ENCODE results near the gene RNF2.
"Not testable (repeated sequence)": the region's sequence is repeated elsewhere in the genome, so short reads cannot be mapped to it uniquely, and the experiment has no call there.

RNF2 gene

DNA sequence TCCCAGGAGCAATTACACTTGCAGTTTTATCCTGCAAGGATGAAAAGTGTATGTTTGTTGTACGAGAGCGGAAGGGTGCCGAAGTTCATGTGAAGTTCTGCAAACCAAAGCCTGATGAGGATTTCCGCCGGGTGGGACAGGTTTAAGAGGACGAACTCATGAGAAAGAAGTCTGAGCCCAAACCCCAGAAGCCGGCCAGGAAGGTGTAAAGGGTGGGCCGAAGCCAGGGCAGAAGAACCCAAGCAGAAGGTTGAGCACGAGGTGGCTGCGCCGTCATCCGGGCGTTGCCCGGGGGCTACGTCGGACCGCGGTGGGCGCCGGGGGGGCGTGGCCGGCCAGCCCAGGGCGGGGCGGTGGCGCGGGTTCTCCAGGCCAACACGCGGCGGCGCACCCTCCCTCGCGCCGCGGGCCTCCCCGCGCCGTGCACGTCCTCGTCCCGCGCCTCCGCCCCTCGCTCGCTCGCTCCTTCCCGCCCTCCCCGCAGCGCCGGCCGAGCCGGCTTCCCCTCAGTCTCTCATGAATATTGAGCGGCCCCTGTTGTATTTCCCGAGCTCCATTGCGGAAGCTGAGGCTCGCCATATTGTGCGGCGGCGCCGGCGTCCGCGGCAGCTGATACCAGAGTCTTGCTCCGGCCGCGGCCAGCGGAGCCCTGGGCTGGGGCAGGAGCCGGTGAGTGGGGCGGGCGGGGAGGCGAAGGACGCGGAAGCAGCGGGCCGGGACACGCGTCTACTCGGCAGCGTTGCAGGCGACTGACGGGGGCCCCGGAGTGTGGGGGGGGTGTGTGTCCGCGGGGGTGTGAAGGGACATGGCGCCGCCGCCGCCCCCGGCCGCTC lies at the start of gene RNF2:
TSS of gene RNF2 (plus strand) at position 578 of the 833 bp plus-strand sequence. CDS start 41,996 bp downstream, outside the sequence.
- no peak for FAIRE-seq

DNA sequence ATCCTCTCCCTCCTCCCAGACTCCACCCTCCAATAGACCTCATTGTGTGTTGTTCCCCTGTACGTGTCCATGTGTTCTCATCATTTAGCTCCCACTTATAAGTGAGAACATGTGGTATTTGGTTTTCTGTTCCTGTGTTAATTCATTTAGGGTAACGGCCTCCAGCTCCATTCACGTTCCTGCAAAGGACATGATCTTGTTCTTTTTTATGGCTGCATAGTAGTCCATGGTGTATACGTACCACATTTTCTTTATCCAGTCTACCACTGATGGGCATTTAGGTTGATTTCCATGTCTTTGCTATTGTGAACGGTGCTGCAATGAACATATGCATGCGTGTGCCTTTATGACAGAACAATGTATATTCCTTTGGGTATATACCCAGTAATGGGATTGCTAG lies 45.4 kb upstream of the RNF2 start:
- FAIRE-seq, result not testable (repeated sequence)

DNA sequence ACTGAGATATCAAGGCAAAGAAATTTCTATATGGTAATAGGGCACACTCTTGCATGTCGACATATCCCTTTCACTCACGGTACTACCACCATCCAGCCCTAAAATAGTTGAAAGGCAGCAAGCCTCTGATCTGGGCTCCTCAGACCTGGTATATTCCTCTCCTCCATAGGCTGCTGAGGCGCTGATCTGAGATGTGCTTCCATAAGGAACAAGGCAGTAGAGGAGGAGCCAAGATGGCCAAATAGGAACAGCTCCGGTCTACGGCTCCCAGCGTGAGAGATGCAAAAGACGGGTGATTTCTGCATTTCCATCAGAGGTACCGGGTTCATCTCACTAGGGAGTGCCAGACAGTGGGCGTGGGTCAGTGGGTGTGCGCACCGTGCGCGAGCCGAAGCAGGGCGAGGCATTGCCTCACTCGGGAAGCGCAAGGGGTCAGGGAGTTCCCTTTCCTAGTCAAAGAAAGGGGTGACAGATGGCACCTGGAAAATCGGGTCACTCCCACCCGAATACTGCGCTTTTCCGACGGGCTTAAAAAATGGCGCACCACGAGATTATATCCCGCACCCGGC lies 44.0 kb upstream of the RNF2 start:
- FAIRE-seq, result not testable (repeated sequence)

DNA sequence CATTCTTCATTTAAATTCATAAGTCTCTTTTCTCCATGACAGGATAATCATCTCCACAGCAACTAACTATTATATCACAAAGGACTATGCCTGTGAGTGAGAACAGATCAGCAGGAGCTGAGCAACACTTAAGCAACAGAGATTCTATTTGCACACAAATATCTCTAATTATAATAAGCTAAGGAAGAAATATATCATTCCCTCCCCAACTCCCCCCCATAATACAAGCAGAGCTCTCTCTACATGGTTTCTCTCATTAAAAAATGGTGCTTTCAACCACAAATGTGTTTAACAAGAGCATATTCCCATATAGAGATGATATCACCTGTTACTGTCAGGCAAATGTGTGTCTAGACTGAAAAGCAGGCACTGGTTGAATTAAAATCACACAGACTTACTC lies 36.5 kb upstream of the RNF2 start:
- FAIRE-seq, result peak; percentile 93

DNA sequence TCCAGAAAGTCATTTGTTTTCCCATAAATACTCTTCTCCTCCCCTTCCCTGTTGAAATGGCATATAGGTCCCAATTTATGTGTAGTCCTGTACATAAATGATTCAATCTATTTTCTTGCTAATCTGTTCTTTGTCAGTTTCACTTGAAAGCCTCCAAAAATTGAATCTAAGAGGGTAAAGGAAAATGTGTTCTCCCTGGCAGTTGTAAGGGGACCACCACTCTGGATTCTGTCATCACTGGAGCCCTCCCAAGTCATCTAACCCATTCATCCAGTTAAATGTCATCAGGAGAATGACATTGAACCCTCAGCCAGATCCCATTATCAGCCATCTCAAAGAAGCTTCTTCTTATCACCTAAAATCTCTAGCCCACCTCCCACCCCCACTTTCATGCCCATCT lies 35.0 kb upstream of the RNF2 start:
- no peak for FAIRE-seq

DNA sequence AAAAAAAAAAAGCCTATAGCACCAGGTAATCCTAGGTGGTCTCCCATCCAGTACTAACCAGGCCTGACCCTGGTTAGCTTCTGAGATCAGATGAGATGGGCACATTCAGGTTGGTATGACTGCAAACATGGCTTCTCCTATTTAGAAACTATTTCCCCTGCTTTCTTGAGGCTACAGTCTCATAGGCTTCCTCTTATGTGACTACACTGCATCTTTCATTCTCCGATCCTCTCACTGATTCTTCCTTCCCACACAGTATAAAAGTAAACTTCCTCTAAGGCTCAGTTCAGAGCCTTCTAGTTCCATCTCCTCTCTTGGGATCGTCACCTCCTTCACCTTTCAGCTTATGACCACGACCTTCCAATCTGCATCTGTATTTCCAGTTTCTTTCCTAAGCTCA lies 30.4 kb upstream of the RNF2 start:
- FAIRE-seq, result no peak

DNA sequence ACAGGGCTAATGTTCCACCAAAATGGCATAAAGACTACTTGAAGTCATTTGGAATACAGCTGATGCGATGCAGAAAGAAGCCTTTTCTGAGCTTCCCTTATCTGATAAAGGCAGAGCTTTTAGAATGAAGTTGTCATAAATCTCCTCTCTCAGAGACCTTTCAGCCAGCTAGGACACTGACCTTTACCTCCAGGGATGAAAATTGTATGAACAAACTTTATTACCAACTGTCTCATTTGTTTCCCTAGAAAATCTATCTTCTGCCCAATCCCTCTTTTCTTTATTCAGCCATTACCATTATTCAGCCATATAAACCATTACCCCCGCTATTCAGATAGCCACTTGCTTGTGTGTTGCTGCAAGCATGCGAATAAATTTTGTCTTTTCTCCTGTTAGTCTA lies 29.7 kb upstream of the RNF2 start:
- no peak for FAIRE-seq

DNA sequence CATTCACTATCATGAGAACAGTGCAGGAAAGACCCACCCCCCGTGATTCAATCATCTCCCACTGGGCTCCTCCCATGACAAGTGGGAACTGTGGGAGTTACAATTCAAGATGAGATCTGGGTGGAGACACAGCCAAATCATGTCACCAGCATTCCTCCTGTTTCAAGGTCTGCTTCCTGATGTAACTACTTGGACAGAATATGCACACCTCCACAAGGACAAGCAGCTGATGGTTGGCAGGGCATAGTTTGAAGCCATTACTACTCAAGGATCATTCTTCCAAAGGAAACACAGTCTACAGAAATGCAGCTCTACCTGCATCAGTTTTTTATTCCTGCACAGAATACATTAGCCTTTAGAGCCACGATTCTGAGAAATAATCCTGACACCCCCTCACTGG lies 28.5 kb upstream of the RNF2 start:
- no peak for FAIRE-seq

DNA sequence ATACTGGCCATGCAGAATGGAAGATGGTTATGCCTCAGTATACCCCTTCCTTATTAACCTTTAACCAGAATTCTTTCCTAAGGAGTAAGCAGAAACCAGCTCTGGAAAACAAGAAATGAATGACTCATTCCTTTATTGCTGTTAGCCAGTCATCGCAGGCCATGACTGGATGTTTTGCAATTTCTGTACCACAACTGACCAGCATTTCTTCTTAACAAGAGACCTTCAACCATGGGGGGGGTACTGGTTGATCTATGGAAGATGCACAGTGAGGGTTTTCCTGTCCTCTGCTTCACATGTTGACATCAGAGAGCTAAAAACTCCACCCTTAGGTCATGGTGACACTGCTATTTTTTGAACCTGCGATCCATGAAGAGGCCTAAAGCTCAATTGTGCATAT lies 28.0 kb upstream of the RNF2 start:
- FAIRE-seq, result no peak

DNA sequence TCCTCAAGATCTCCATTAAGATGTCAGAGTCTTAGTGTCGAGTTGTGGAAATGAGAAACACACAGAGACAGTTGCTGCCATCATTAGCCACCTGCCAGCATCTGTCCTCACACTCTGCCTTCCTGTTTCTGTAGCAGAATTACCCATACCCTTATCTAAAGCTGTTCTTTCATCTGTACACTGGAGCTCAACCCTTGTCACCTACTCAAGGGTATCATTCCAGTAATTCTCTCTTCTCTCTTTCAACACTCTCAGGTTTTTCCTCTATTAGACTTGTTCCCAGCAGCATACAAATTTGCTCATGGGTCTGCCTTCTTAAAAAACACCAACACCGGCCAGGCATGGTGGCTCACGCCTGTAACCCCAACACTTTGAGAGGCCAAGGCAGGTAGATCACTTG lies 27.4 kb upstream of the RNF2 start:
- FAIRE-seq, result no peak

DNA sequence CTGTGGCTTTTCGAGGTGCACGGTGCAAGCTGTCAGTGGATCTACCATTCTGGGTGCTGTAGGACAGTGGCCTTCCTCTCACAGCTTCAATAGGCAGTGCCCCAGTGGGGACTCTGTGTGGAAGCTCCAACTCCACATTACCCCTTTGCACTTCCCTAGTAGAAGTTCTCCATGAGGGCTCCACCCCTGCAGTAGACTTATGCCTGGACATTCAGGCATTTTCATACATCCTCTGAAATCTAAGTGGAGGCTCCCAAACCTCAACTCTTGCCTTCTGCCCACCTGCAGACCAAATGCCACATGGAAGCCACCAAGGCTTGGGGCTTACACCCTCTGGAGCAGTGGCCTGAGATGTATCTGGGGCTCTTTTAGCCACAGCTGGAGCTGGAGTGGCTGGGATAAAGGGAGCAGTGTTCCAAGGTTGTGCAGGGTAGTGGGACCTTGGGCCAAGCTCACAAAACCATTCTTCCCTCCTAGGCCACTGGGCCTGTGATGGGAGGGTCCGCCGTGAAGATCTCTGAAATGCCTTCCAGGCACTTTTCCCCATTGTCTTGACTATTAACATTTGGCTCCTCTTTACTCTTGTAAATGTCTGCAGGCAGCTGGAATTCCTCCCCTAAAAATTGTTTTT lies 18.0 kb upstream of the RNF2 start:
- FAIRE-seq, result no peak

DNA sequence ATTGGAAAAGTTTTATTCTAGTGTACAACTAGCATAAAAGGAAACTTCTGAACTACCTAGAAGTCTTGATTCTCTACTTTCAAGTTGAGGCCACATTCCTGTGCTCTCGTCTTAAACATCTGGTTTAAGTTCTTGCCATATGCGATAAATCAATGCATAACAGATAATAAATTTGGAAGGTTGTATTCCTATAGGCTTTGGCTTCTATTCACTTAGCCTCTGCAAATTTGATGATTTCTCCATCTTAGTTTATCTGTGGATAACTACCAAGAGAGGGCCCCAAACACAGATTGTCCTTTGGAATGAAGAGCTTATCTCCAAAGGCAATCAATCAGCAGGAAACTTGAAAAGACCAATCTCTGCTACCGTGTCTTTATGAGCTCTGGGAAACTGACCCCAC lies 11.7 kb upstream of the RNF2 start:
- FAIRE-seq, result no peak

DNA sequence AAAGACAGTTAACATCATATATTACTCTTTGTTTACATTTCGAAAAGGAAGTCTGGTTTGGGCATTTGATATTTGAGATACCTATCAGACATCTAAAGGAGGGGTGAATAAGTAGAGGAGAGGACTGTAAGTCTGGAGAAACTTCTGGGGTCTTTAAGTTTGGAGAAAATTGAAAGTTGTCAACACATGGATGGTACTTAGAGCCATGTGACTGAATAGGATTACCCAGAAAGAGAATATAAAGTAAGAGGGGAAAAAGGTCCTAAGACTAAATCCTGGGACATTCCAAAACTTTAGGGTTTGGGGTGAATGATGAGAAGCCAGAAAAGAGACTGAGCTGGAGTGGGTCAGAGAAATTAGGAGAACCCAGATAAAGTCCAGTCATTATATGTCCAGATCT lies 10.1 kb upstream of the RNF2 start:
- FAIRE-seq, result no peak

DNA sequence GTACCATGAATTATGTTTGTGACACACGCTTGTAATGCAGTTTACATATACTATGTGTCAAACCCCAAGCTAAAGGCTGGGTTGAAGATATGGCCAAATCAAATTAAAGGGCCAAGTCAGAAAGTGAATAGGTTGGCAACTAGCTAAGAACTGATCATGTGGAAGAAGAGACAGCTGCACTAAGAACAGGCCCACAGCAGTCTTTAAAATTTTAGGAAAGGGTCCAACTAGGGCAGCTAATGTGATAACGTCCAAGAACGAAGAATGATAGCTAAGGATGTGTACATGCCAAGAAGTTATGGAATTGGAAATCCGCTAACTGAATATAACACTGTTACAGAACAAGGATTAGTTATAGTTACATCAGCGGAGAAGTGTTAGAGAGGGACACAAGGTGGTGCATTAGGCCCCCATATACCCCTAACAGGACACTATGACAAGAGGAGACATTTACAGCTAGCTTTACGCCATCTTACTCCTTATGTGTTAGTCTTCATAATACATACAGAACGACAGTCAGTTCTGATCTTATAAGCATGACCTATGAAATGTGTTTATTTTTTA lies 6.5 kb upstream of the RNF2 start:
- no peak for FAIRE-seq

DNA sequence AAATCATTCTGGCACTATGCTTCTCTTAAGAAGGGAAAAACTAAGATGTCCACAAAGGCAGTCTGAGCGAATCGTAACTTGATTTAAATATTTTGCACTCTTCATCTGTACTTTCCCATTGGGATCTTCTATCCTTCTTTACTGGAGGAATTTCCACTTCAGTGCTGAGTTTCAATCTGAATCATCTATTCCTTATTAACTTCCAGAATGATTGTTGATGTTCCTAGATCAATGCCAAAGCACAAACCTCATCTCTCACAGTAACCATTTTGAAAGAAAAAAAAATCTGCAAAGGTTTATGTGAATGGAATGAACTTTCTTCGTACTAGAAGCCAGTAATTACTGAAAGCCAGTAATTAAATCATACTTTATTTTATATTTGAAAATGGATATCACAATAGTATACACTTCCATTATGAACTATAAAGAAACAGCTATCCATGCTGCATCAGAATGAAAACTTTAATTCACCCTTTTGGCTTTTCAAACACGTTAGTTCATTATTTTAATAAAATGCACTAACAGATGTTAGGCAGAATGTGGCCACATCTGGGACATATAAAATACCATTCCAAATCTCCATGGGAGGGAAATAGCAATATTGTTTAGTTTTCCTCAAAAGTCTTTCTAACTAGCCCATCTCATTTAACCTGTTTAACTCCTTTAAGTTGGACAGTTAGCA lies 5.5 kb upstream of the RNF2 start:
- no peak for FAIRE-seq

DNA sequence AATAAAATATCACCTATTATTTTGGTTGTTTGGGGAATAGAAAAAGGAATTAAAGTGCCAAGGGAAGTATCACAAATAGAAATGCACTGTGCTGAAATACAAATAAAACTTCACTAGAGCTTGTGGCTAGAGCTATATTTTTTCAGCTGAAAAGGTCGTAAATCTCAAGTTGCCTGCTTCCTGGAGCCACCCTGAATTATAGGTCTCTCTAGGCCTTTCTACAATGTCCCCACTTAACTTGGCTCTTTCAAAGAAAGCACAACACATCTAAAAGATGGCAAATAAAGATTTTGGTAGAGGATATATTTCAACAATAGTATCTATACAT lies 5.0 kb upstream of the RNF2 start:
- no peak for FAIRE-seq

DNA sequence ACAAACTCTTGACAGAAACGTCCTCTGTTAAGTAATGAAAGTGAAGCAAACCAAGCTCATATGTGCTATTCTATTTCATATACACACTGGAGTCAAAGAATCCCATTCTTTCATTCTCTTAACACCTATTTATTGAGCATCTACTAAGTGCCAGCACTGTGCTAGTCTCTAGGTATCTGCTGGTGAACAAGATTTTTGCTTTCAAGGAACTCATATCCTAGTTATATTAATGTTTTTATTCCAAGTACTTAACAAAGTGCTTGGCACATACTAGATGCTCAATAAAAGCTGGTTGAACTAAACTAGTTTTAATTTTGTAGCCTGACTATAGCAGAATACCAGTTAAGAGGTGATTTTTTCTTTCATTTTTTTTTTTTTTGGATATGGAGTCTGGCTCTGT lies 3.6 kb upstream of the RNF2 start:
- no peak for FAIRE-seq

DNA sequence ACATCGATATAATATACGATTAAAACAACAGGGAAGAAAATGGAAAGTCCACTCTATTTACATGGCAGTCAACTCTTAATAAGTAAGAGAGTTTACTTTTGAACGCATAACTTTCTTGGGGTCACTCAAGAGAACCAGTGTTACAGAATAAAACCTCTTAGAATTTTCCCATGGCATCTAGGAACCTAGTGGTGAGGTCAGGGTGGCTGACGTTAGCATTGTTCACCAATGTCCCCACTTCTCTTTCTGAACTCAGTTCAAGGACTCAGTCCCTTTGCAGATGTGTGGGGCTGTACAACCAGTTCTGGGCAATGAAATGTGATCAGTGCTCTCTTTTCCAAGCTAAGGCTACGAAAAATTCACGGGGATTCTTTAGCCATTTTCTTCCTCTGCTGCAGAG lies 2.6 kb upstream of the RNF2 start:
- no peak for FAIRE-seq

DNA sequence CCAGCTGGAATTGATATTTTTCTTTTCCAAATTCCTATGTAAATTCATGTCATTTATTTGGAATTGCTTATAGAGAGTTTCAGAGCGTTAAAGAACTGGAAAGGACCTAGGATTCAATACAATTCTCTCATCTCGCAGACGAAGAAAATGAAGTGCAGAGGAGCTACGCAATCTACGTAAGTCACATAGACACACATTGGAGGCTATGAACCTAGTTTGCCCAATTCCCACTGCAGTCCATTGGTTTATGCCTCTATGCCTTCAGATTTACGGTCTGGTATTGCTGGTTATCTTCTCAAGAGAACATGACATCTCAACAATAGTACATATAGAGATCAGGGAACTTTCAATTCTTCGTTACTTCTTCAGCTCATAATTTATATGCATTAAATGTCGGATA lies 971 bp upstream of the RNF2 start:
- FAIRE-seq, result no peak

DNA sequence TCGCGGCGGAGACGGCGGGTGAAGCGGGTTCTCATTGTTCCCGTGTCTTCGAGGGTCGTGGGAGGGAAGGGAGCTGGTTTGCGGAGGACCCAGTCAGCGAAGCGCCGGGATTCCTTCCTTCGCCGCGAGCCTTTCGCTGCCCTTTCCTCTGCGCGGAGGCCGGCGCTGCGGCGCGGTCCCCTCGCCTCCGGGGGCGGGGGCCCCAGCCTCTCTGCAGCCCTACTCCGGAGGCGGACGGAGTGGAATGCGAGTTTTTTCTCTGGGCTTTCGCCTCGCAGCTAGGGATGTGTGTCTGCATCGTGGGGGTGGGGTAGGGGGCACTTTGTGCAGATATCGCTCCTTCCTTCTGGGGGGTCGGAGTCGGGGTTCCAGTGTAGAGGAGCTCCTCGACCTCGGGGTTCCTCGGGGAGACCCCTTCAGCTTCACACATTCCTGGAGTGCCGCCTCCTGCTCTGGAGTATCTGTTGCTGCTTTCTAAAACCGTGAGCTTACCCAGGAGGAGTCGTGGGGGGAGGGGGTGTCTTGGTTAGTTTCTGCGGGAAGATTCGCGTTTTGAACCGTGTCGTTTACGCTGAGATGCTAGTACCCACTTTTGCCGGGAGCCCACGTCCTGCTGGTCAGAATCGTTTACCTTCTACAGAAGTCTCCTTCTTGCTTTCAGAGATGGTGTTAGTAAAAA lies 595 bp downstream of the RNF2 start:
- no peak for FAIRE-seq

DNA sequence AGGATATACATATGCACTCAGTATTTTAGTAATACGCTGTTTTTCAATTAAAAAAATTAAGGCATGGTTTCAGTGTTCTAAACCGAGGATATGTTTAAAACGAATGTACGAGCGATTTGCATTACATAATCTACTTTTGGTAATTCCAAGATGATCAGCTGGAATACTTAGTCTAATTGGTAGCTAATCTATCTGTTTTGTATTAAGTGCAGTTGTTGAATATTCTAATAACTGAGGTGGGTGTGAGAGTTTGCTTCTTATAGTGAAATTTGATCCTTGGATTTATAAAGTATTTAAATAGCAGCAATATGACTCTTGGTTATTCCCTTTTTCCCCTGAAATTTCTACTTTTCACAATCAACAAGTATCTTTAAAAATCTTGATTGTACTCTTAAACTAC lies 1.3 kb downstream of the RNF2 start:
- peak; percentile 17 for FAIRE-seq

DNA sequence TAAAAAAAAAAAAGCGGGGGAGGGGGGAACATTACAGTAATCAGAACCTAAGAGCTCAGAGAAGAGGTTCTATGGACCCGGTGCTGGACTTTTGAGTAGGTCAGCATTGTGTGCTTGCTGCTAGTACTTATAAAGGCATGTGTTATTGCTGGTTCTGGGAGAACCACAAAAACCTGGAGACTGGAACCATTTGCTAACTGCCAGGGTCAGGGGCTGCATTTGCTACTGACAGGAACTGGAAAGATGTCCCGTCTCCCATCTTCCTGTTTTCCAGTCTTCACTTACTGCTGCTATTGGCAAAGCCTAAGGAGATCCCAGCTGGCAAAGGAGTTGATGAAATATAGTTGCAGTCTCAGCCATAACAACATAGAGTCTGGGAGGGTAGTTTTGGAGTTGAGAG lies 4.3 kb downstream of the RNF2 start:
- FAIRE-seq, result no peak
